HG02938 (cell line): ENCODE data around the gene DPP6.
"Not testable (repeated sequence)": the region's sequence is repeated elsewhere in the genome, so short reads cannot be mapped to it uniquely, and the experiment has no call there.

Experiments
- ATAC-seq: cut with Tn5 transposase; IDR thresholded peaks from one replicate; pipeline ENCODE4 v1.9.1; 2021; ENCODE audit warnings: mild to moderate bottlenecking, moderate library complexity; ENCODE audit not compliant: unreplicated experiment

The DPP6 gene

GRCh38 chr7:154646126-154647013 is 594.2 kb downstream of the DPP6 start:
- ATAC-seq: no peak

GRCh38 chr7:154647625-154648024 is 595.4 kb downstream of the DPP6 start:
- no peak for ATAC-seq

- ATAC-seq: no peak
Measured at GRCh38 chr7:154649015-154649414, 596.8 kb downstream of the DPP6 start.

GRCh38 chr7:154649434-154649833 is 597.2 kb downstream of the DPP6 start:
- no peak for ATAC-seq

- no peak for ATAC-seq
Measured at GRCh38 chr7:154650275-154650674, 598.1 kb downstream of the DPP6 start.

- ATAC-seq: no peak
Measured at GRCh38 chr7:154651501-154651900, 599.3 kb downstream of the DPP6 start.

- ATAC-seq: no peak
Measured at GRCh38 chr7:154652564-154652963, 600.4 kb downstream of the DPP6 start.

- ATAC-seq: no peak
Measured at GRCh38 chr7:154653281-154653680, 601.1 kb downstream of the DPP6 start.

GRCh38 chr7:154656618-154657017 is 604.4 kb downstream of the DPP6 start:
- no peak for ATAC-seq

- no peak for ATAC-seq
Measured at GRCh38 chr7:154666768-154667167, 614.6 kb downstream of the DPP6 start.

- ATAC-seq: no peak
Measured at GRCh38 chr7:154672659-154673415, 620.6 kb downstream of the DPP6 start.

GRCh38 chr7:154674191-154674590 is 622.0 kb downstream of the DPP6 start:
- no peak for ATAC-seq

- ATAC-seq: no peak
Measured at GRCh38 chr7:154675560-154675959, 623.4 kb downstream of the DPP6 start.

- not testable (repeated sequence) for ATAC-seq
Measured at GRCh38 chr7:154676033-154676421, 623.8 kb downstream of the DPP6 start.

- no peak for ATAC-seq
Measured at GRCh38 chr7:154676422-154677073, 624.4 kb downstream of the DPP6 start.

GRCh38 chr7:154677454-154677853 is 625.3 kb downstream of the DPP6 start:
- ATAC-seq: no peak

GRCh38 chr7:154678001-154678550 is 625.9 kb downstream of the DPP6 start:
- ATAC-seq: not testable (repeated sequence)

GRCh38 chr7:154679379-154680053 is 627.3 kb downstream of the DPP6 start:
- ATAC-seq: no peak

- ATAC-seq: no peak
Measured at GRCh38 chr7:154680894-154681659, 628.9 kb downstream of the DPP6 start.

- no peak for ATAC-seq
Measured at GRCh38 chr7:154682003-154682402, 629.8 kb downstream of the DPP6 start.
